A172 (cell line): ENCODE measurements around the gene SPEF2. TPM values are rescaled to one million over a fixed set of nuclear protein-coding genes. Genes with fewer than 3 reads are reported as not detected.
A peak's percentile ranks its signal among the peaks of the same experiment; 100 is the strongest.

ENCODE experiments used
- DNase-seq: peaks from one replicate; pipeline ENCODE4 v3.0.0-alpha.2; 2015; ENCODE audit warnings: low spot score
- total RNA-seq: library from RNA; depleted of rRNA; stranded (reverse); fragments of >200 nt; shearing (Covaris generic); gene quantifications from 2 replicates; pipeline ENCODE4 v1.2.3, GENCODE V29; 2014

SPEF2 gene
- total RNA-seq, 1 experiment from 2014 or later = 15.6 TPM

GRCh38 chr5:35707659-35708058 lies 90.0 kb downstream of the SPEF2 start:
- DNase-seq = no peak

- no peak for DNase-seq
These were observed 92.0 kb downstream of the SPEF2 start for GRCh38 chr5:35709688-35710087.

GRCh38 chr5:35717718-35718117 lies 100.1 kb downstream of the SPEF2 start:
- no peak for DNase-seq

DNA sequence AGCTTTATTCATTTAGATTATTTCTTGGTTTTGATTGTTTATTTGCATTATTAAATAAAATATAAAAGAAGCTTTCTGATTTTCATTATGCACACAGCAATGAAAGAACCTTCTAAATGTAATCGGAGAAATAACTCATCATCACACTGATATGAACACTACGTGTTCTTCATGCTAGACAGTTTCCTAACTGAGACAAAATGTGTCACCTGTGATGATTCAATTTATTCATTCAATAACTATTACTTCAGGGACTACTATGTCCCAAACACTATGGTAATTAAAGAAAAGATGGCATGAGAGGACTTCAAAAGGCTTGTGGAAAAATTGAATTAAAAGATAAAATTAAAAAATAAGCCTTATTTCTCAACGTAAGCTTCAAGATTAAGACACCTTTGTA lies 118.1 kb downstream of the SPEF2 start:
- no peak for DNase-seq

DNA sequence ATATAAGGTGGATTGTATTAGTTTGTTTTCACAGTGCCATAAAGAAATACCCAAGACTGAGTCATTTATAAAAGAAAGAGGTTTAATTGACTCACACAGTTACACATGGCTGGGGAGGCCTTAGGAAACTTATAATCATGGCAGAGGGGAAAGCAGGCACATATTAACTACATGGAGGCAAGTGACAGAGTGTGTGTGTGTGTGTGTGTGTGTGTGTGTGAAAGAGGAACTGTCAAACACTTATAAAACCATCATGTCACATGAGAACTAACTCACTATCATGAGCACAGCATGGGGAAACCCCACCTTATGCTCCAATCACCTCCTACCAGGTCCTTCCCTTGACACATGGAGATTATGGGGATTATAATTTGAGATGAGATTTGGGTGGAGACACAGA lies 118.6 kb downstream of the SPEF2 start:
- no peak for DNase-seq

- DNase-seq = no peak
These were observed 123.6 kb downstream of the SPEF2 start for GRCh38 chr5:35741126-35741716.

GRCh38 chr5:35741971-35742370 lies 124.3 kb downstream of the SPEF2 start:
- DNase-seq = no peak

DNA sequence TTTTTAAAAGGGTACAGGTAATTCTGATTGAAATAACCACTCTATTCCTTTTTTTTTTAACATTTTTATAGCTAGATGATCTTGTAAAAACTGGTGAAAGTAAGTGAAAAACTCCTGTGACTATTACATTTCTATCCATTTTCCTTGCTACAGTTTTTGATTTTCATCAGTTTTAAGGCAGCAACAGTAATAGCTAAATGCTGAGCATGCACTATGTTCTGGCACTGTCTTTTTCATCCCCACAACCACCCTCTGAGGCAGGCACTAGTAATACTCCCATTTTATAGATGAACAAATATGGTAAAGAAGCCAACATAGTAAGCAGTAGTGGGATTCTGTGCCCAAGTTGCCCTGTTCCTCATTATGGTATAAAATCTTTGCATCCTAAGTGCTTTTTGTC lies 126.0 kb downstream of the SPEF2 start:
- no peak for DNase-seq

GRCh38 chr5:35745193-35745592 lies 127.5 kb downstream of the SPEF2 start:
- no peak for DNase-seq

DNA sequence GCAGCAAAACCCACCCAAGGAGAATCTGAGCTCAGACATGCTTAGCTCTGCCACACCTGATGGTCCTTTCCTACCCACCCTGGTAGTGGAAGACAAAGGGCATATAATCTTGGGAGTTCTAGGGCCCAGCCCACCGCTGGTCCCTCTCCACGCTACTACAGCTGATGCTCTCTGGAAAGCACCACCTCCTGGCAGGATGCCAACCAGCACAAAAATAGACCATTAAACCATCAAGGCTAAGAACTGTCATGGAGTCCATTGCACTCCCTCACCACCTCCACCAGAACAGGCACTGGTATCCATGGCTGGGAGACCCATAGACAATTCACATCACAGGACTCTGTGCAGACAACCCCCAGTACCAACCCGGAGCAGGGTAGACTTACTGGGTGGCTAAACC lies 128.0 kb downstream of the SPEF2 start:
- no peak for DNase-seq

GRCh38 chr5:35752012-35752411 lies 134.3 kb downstream of the SPEF2 start:
- DNase-seq = no peak

GRCh38 chr5:35753500-35753899 lies 135.8 kb downstream of the SPEF2 start:
- DNase-seq = no peak

GRCh38 chr5:35754481-35754880 lies 136.8 kb downstream of the SPEF2 start:
- DNase-seq = no peak

- no peak for DNase-seq
These were observed 138.3 kb downstream of the SPEF2 start for GRCh38 chr5:35755966-35756365.

DNA sequence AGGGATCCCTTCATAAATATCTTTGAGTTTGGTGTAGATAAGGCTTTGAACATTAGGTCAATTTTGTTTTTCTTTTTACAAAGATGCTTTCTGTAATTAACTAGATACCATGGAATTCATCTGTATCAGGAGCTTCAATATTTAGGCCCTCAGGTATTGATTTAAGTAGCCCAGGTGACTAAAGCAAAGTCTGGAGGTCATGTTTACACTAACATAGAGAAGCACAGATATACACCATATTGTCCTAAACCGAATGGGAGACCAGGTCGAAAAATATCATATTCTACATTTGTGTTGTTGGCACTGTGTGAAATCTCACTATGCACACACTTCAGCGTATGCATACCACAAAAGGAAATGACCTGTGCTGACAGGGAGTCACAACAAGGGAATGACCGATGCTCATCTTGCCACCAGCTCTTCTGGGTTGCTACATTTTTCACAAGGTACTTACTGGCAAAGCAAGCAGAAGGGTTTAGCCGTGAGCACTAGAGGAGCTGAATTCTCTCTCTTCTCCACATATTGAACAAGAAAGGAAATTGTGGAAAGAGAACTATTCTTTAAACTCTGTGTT lies 140.6 kb downstream of the SPEF2 start:
- no peak for DNase-seq

- DNase-seq = no peak
These were observed 143.9 kb downstream of the SPEF2 start for GRCh38 chr5:35761541-35761940.

GRCh38 chr5:35762368-35762767 lies 144.7 kb downstream of the SPEF2 start:
- DNase-seq = no peak

- no peak for DNase-seq
These were observed 148.3 kb downstream of the SPEF2 start for GRCh38 chr5:35765921-35766320.

- DNase-seq = peak; percentile 71
These were observed 153.6 kb downstream of the SPEF2 start for GRCh38 chr5:35771300-35771699.

DNA sequence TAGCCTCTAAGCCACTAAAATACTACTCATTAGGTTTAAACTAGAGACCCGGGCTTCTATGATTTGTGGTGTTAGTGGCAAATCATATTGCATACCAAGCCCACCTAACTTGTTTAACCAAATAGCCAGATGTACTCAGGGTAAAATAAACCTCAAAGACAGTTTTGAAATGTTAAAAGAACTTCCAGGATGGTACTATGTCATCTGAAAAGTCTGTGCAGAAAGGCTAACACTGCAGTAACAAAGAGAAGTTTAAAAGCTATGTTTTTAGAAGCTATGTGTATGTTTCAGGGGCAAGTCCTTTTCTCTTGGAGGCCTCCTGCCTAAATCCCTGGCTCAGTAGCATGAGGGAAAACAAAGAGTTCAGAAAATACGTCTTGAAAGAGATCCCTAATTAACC lies 154.2 kb downstream of the SPEF2 start:
- no peak for DNase-seq

GRCh38 chr5:35773967-35774366 lies 156.3 kb downstream of the SPEF2 start:
- DNase-seq = peak; percentile 79

DNA sequence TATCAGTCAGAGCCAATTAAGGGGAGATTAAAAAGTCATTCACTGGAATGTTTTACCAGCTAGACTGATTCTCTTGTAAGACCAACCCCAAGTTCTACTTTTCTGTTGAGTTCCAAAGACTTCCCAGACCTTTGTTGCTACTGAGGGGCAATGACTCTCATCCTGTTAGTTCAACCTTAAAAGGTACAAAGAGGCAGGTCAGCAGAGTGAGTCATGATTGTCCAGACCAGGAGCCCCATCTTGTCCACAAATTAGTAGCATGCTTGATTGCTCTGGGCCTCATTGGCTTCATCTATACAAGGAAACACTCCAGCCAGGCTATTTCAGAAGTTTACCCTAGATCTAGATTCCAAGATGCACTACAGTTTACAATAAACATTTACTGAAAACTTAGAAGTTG lies 159.1 kb downstream of the SPEF2 start:
- no peak for DNase-seq

GRCh38 chr5:35777358-35778087 lies 159.9 kb downstream of the SPEF2 start:
- peak; percentile 88 for DNase-seq
